GM12878 (cell line): Measurements from ENCODE around the gene PCDH7. TPM values are rescaled to one million over a fixed set of nuclear protein-coding genes. Genes with fewer than 3 reads are reported as not detected.

Experiments
- ATAC-seq: fragments of 200-7000 bp; cut with Tn5 transposase; 3 replicates; pipeline ENCODE4 v1.9.1; 2020; ENCODE audit warnings: mild to moderate bottlenecking, moderate library complexity
- BruUV-seq: library from RNA; stranded (reverse); fragments of 400-500 nt; replicated peaks from 2 replicates; lab custom pipeline; 2021; lab: Mats Ljungman, UMichigan
- CTCF ChIA-PET: fragments of 300-600 bp; sonication (Branson Sonifier 250); formaldehyde crosslinking; extraction: SDS; loops from one replicate; lab custom pipeline; 2021; ENCODE audit warnings: inconsistent platforms; lab: Yijun Ruan, JAX
- POLR2A ChIA-PET: fragments of 350-600 bp; formaldehyde crosslinking; extraction: SDS; loops from one replicate; lab custom pipeline; 2021; ENCODE audit warnings: inconsistent platforms; lab: Charles Lee
- RAD21 ChIA-PET: fragments of 300-600 bp; sonication (Branson Sonifier 250); formaldehyde crosslinking; loops from one replicate; lab custom pipeline; 2023; ENCODE audit warnings: antibody characterized with exemption; ENCODE audit not compliant: unreplicated experiment; lab: Charles Lee
- SMC1A ChIA-PET: fragments of 300-600 bp; sonication (Branson Sonifier 250); formaldehyde crosslinking; loops from one replicate; lab custom pipeline; 2023; ENCODE audit not compliant: unreplicated experiment, uncharacterized antibody; lab: Charles Lee
- DNase-seq: peaks from one replicate; pipeline ENCODE4 v3.0.0-alpha.2; 2011; ENCODE audit warnings: low read depth, low spot score
- FAIRE-seq: peaks from 3 replicates; lab custom pipeline; 2011; peaks lifted over from hg19 to GRCh38; lab: Jason Lieb, UNC
- H2AFZ ChIP-seq: 2 replicates; pipeline ENCODE4 v1.6.0; 2011; ENCODE audit warnings: low read depth, low read length, control low read depth; ENCODE audit not compliant: control insufficient read depth
- H3K27ac ChIP-seq: 2 replicates; pipeline ENCODE4 v1.5.1; 2011; ENCODE audit warnings: control low read depth; ENCODE audit not compliant: control insufficient read depth, insufficient read depth
- H3K27me3 ChIP-seq, 2 experiments: replicated peaks in 1 of 2; 2 replicates each; pipeline versions ENCODE4 v1.6.0 to v1.6.1; 2011; ENCODE audit warnings: low read length in 1 of 2; ENCODE audit not compliant: control insufficient read depth in 2 of 2, insufficient read depth in 2 of 2
- H3K36me3 ChIP-seq, 2 experiments: 2 replicates each; pipeline ENCODE4 v1.5.1; 2011; ENCODE audit warnings: low read length in 1 of 2; ENCODE audit not compliant: control insufficient read depth in 2 of 2, insufficient read depth in 2 of 2
- H3K4me1 ChIP-seq: 2 replicates; pipeline ENCODE4 v1.6.1; 2011; ENCODE audit warnings: mild to moderate bottlenecking, low read length, moderate library complexity, mixed read lengths; ENCODE audit not compliant: control insufficient read depth, insufficient read depth
- H3K4me2 ChIP-seq: 2 replicates; pipeline ENCODE4 v1.6.0; 2011; ENCODE audit warnings: control low read depth; ENCODE audit not compliant: control insufficient read depth, insufficient read depth
- H3K4me3 ChIP-seq: fragments of 200-600 bp; sonication (generic); 2 replicates; pipeline ENCODE4 v1.5.1; 2016
- H3K79me2 ChIP-seq: 2 replicates; pipeline ENCODE4 v1.6.0; 2011; ENCODE audit warnings: low read length; ENCODE audit not compliant: control insufficient read depth, insufficient read depth
- H3K9ac ChIP-seq: 2 replicates; pipeline ENCODE4 v1.8.0; 2011; ENCODE audit warnings: low read length, control low read depth, mixed read lengths; ENCODE audit not compliant: control insufficient read depth, insufficient read depth
- H3K9me3 ChIP-seq: replicated peaks from 3 replicates; pipeline ENCODE4 v1.5.1; 2011; ENCODE audit warnings: mild to moderate bottlenecking, low read length; ENCODE audit not compliant: control insufficient read depth, insufficient read depth
- H4K20me1 ChIP-seq: 2 replicates; pipeline ENCODE4 v1.6.0; 2011; ENCODE audit not compliant: control insufficient read depth, insufficient read depth
- CBFB ChIP-seq: IDR thresholded peaks from 2 replicates; pipeline ENCODE4 v1.6.1; 2016; ENCODE audit warnings: antibody characterized with exemption, low read depth
- CBX3 ChIP-seq: fragments of 200-600 bp; sonication (generic); IDR thresholded peaks from 2 replicates; pipeline ENCODE4 v1.6.1; 2016; ENCODE audit warnings: low read depth, borderline replicate concordance
- EED ChIP-seq: sonication (generic); IDR thresholded peaks from 2 replicates; pipeline ENCODE4 v1.6.1; 2016; ENCODE audit warnings: antibody characterized with exemption, low read depth
- IRF4 ChIP-seq: IDR thresholded peaks from 2 replicates; pipeline ENCODE4 v1.6.1; 2011; ENCODE audit warnings: low read depth, low read length
- MEF2A ChIP-seq: IDR thresholded peaks from 2 replicates; pipeline ENCODE4 v1.6.1; 2011; ENCODE audit warnings: low read depth, mild to moderate bottlenecking, low read length, moderate library complexity; ENCODE audit not compliant: insufficient read depth
- NBN ChIP-seq: fragments of 450-650 bp; IDR thresholded peaks from 2 replicates; pipeline ENCODE4 v1.6.1; 2016
- NFYA ChIP-seq: IDR thresholded peaks from 2 replicates; pipeline ENCODE4 v1.6.1; 2011; ENCODE audit warnings: low read depth, mild to moderate bottlenecking, low read length, improper control_type of control experiment, borderline replicate concordance
- PML ChIP-seq: IDR thresholded peaks from 2 replicates; pipeline ENCODE4 v1.6.1; 2012; ENCODE audit warnings: low read length, inconsistent platforms
- SP1 ChIP-seq: IDR thresholded peaks from one replicate; pipeline ENCODE4 v1.6.1; 2011; ENCODE audit warnings: low read depth, low read length
- SREBF1 ChIP-seq: IDR thresholded peaks from 2 replicates; pipeline ENCODE4 v1.6.1; 2012; ENCODE audit warnings: mild to moderate bottlenecking, low read length
- TCF12 ChIP-seq: IDR thresholded peaks from 2 replicates; pipeline ENCODE4 v1.6.1; 2011; ENCODE audit warnings: low read depth, mild to moderate bottlenecking, low read length
- ZBTB4 ChIP-seq: fragments of 450-650 bp; formaldehyde crosslinking; IDR thresholded peaks from 2 replicates; pipeline ENCODE4 v1.4.0; 2022; ENCODE audit warnings: mild to moderate bottlenecking, moderate library complexity
- ZNF217 ChIP-seq: fragments of 450-650 bp; IDR thresholded peaks from 2 replicates; pipeline ENCODE4 v1.6.1; 2017; ENCODE audit warnings: antibody characterized with exemption, mild to moderate bottlenecking
- in situ Hi-C: fragments of 300-500 bp; cut with MboI; formaldehyde crosslinking; loops from 9 replicates; pipeline ENCODE4 v1.14.3; 2018; ENCODE audit warnings: mixed read lengths
- intact Hi-C: fragments of 100-400 bp; cut with micrococcal nuclease; formaldehyde crosslinking; loops from one replicate; pipeline ENCODE4 v1.14.2; 2022; ENCODE audit not compliant: unreplicated experiment
- polyA plus RNA-seq, 11 experiments: library from polyadenylated mRNA; depleted of rRNA in 4 of 11; unstranded in 6 of 11; stranded (reverse) in 5 of 11; fragments of >200 nt; fragmentation: Nextera tagmentation in 4 of 11; fragmentation: Illumina TruSeq in 1 of 11; extraction: Ambion mirVana in 4 of 11; extraction: Trizol in 1 of 11; gene quantifications; 1 replicate in 1 of 11; 2 replicates in 10 of 11; pipeline versions ENCODE4 v1.2.1 to v1.2.3, GENCODE V29; 2011 to 2016; ENCODE audit warnings: inconsistent platforms in 2 of 11, missing spikeins in 2 of 11, low read depth in 1 of 11
- total RNA-seq, 4 experiments: library from RNA; depleted of rRNA in 3 of 4; stranded (reverse); fragments of >200 nt in 3 of 4; fragmentation: Illumina TruSeq in 1 of 4; extraction: Trizol in 1 of 4; gene quantifications; 2 replicates each; pipeline versions ENCODE4 v1.2.1 to v1.2.3, GENCODE V29; 2013 to 2021

The PCDH7 gene
- total and polyA plus RNA-seq, 10 of the 15 experiments (the other 5 are each of a cell fraction or from before 2014, with no cell fraction given), result 0.02 to 0.06 (median 0.03) TPM; not detected in 7

- TF ChIP-seq ZBTB4 (CRISPR knock-in tag) (no peak), ZNF217 (no peak), TCF12 (no peak), PML (no peak), EED (no peak), IRF4 (no peak), CBX3 (no peak)
- TF ChIP-seq, all 136 proteins: peak for 0
These were observed 33.9 kb downstream of the PCDH7 start (continued) for GRCh38 chr4:30754021-30754420.

- DNase-seq, result no peak
- no peak overlapping the region for H3K9ac ChIP-seq
- no peak overlapping the region for H2AFZ ChIP-seq
- H4K20me1 ChIP-seq, result no peaks in the 10 kb centered on the region
- no peaks in the 10 kb centered on the region for H3K9me3 ChIP-seq
- ChIA-PET SMC1A (no interaction called here), CTCF (interaction anchor here (1.3 kb wide), 1 partner anchor 15 kb away, joined by 3 read pairs; no protein-coding TSS in a partner anchor), RAD21 (no interaction called here), POLR2A (no interaction called here)
- in situ Hi-C loops (no loop called here), intact Hi-C loops (no loop called here)
- H3K27me3 ChIP-seq, result no peaks in the 10 kb centered on the region
- H3K4me2 ChIP-seq, result no peak overlapping the region
- TF ChIP-seq SREBF1, result no peak
- TF ChIP-seq NBN, result no peak
- no peak for TF ChIP-seq SP1
- TF ChIP-seq MEF2A, result no peak
- TF ChIP-seq NFYA, result no peak
- no peak for TF ChIP-seq CBFB
- BruUV-seq, result no TSS peak
- H3K4me1 ChIP-seq, result no peaks in the 10 kb centered on the region
- no peak for ATAC-seq
- no peak for FAIRE-seq
- H3K27ac ChIP-seq, result no peak overlapping the region
- no peak overlapping the region for H3K4me3 ChIP-seq
- no peaks in the 10 kb centered on the region for H3K79me2 ChIP-seq
- no peaks in the 10 kb centered on the region for H3K36me3 ChIP-seq
These were observed 35.2 kb downstream of the PCDH7 start for GRCh38 chr4:30755346-30755745.
